GM20000 (cell line): ENCODE data around the gene PCCA.

ENCODE experiments used
- DNase-seq: peaks from one replicate; pipeline ENCODE4 v3.0.0; 2012; ENCODE audit warnings: low spot score
- CTCF ChIP-seq: IDR thresholded peaks from 2 replicates; pipeline ENCODE4 v1.5.1; 2012; ENCODE audit warnings: mild to moderate bottlenecking, control low read depth; ENCODE audit errors: extremely low read depth, missing control alignments

Gene PCCA

GRCh38 chr13:100484702-100485101, 395.8 kb downstream of the PCCA start:
- no peak for DNase-seq
- TF ChIP-seq CTCF = no peak

GRCh38 chr13:100485265-100485664, 396.4 kb downstream of the PCCA start:
- DNase-seq = no peak
- TF ChIP-seq CTCF = no peak

- no peak for TF ChIP-seq CTCF
- DNase-seq = no peak
These were observed 401.8 kb downstream of the PCCA start for GRCh38 chr13:100490692-100491091.

GRCh38 chr13:100491164-100491842, 402.4 kb downstream of the PCCA start:
- no peak for DNase-seq

GRCh38 chr13:100493418-100493817, 404.5 kb downstream of the PCCA start:
- TF ChIP-seq CTCF = no peak
- DNase-seq = no peak

More at GRCh38 chr13:100491164-100491842, 402.4 kb downstream of the PCCA start:
- no peak for TF ChIP-seq CTCF

- TF ChIP-seq CTCF = no peak
- DNase-seq = no peak
These were observed 406.6 kb downstream of the PCCA start for GRCh38 chr13:100495455-100495854.

- no peak for DNase-seq
- no peak for TF ChIP-seq CTCF
These were observed 408.5 kb downstream of the PCCA start for GRCh38 chr13:100497389-100497788.
